SH-SY5Y (cell line): ENCODE results near the gene ZNF747.

Experiments used
- GATA2 ChIP-seq: IDR thresholded peaks from 2 replicates; pipeline ENCODE4 v1.6.1; 2011; ENCODE audit warnings: mild to moderate bottlenecking, low read depth, low read length
- GATA3 ChIP-seq: IDR thresholded peaks from 2 replicates; pipeline ENCODE4 v1.6.1; 2011; ENCODE audit warnings: low read depth, mild to moderate bottlenecking, low read length, moderate library complexity

DNA sequence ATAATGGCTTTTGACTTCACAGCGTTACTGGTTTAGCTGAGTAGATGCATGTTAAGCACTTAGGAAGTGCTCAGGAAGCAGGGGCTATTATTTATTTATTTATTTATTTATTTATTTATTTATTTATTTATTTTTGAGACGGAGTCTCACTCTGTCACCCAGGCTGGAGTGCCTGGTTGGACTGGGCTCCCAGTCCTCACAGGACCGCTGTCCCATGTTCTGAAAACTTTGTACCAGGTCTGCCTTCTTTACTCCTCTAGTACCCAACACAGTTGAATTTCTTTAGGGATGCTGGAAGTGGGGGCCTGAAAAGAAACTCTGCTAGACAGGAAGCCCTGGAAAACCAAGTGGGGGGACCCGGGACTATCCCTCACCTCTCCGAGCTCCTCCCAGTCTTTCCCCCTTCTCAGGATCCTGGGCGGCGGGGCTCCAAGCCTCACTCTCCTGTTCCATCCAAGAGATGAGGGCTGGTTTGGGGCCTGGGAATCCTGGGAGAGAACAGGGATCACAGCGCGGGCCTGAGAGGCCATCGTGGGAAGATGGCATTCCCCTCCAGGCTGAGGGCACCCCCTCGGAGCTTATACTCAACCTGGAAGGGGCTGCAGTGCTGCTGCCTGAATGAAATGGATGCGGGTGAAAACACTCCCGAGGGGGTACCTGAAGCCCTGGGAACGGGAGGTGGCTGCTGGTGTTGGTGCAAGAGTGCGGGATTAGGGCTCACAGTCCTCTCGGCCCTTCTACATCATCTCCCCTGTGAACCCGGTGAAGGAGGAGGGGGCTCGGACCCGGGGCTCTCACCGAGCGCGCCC lies 36.2 kb upstream of the ZNF747 start:
- TF ChIP-seq GATA2 (no peak), GATA3 (no peak)
